Measurements from ENCODE around the gene MAML3. TPM values are rescaled to one million over a fixed set of nuclear protein-coding genes. Genes with fewer than 3 reads are reported as not detected.
"Not testable (repeated sequence)": the region's sequence is repeated elsewhere in the genome, so short reads cannot be mapped to it uniquely, and the experiment has no call there.

MAML3 gene
- total RNA-seq, 1 donor from 2014 or later: 9.5 TPM

DNA sequence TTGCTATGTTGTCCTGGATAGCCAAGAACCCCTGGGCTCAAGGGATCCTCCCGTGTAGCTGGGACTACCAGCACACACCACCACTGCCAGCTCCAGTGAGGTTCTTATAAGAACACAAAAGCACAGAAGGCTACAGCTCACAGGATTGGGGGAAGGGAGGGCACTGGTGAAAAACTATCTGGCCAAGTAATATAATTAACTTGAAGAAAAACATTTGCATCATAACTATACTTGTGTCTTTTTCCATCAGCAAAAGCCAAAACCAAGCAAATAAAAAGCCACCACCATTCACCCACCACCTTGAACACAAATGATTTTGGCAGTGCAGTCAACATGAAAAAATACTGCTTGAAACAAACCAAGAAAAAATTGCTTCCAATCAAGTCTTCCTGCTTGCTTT, 188.2 kb downstream of the MAML3 start:
- no peak for DNase-seq (ENCODE audit: low read depth, low spot score)

DNA sequence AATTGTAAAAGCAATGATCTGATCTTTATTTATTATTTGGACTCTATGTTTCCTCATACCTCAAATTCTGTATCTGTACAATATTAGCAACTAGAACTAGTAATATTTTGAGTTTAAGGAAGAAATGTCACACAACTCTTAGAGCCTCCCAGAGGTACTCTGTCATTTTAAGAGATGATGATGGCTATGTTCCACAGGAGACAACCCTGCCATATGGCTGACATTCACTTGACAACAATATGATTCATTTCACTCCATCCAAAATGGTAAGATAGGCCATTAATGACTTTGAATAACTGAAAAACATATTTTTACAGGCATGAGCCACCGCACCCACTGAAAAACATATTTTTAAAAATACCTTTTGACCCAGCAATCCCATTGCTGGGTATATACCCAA, 190.3 kb downstream of the MAML3 start:
- no peak for DNase-seq (ENCODE audit: low read depth, low spot score)

DNA sequence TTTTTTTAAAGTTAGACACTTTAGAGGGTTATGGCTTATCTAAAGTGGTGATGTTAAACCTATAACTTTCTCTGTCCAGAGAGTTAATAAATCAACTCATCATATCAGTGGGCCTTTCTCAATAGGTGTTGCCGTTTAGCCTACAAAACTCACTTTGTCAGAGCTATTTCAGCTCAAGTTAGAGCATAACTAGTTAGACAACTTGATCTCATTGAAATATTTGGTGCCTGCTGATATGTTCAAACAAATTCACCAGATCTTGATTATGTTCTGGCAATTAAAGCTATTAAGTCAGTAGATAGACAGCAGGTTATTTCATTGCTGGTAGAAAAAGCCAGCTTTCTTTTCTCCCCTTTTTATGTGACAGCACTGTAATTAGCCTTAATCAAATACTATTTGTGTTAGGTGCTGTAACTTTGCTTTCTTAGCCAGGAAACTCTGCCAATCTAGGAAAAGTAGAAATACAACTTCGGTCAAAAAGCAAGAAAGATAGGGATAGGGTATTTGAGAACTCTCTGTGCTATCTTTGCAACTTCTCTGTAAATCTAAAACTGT, 191.8 kb downstream of the MAML3 start:
- DNase-seq (ENCODE audit: low read depth, low spot score): no peak

DNA sequence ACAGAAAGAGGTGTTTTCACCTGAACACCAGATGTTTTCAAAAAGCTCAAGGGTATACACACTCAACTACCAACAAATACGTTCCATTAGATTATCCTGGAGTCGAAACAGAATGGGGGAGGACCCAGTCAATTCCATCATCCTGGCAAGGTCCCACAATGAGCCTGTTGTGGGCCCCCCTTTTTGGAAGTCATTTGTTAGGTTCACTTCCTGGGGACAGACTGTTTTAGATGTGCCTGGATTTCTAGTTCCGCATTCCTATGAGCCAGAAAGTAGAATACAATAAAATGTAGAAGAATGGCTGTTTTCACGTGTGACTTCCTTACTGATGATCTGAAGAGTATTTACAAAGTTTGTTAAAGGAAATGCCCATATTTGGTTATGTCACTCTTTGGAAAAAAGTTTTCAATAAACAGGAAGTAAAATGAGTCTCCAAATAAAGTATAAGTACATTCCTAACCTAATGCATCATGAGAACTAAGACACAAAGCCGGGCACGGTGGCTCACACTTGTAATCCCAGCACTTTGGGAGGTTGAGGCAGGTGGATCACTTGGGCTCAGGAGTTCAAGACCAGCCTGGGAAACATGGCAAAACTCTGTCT, 192.5 kb downstream of the MAML3 start:
- no peak for DNase-seq (ENCODE audit: low read depth, low spot score)

DNA sequence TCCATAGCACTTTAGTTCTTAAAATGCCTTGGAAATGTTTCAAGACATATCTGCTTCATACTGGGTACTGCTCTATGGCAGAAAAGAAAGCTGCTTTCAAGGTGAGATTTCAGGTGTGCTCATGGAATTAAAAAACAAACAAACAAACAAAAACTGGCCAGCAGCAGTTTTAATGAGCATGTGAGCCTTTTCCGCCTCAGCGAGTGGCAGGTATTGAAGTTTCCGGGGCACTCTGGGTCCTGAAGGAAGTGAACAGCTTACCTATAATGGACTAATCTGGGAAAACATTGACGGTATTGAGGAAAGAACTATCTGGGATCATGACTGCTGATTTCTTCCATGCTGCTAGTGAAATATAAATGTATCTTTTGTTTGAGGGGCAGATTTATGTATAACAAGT, 194.6 kb downstream of the MAML3 start:
- DNase-seq (ENCODE audit: low read depth, low spot score): no peak

DNA sequence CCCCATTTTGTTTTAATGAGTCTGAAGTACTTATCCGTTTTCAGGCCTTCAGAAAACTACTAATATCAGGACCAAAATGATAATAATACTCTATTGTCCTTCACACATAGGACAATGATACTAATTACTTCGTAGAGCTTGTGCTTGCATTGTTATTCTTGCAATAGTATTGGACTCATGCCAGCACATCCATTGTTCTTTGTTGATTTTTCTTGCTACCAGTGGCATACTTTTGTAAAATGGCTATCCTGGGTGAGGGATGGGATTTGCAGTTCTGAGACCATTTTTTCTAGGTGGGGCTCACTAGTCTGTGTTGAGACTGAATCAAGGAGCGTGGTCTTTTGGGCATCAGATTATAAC, 195.3 kb downstream of the MAML3 start:
- DNase-seq (ENCODE audit: low read depth, low spot score): peak; percentile 48

DNA sequence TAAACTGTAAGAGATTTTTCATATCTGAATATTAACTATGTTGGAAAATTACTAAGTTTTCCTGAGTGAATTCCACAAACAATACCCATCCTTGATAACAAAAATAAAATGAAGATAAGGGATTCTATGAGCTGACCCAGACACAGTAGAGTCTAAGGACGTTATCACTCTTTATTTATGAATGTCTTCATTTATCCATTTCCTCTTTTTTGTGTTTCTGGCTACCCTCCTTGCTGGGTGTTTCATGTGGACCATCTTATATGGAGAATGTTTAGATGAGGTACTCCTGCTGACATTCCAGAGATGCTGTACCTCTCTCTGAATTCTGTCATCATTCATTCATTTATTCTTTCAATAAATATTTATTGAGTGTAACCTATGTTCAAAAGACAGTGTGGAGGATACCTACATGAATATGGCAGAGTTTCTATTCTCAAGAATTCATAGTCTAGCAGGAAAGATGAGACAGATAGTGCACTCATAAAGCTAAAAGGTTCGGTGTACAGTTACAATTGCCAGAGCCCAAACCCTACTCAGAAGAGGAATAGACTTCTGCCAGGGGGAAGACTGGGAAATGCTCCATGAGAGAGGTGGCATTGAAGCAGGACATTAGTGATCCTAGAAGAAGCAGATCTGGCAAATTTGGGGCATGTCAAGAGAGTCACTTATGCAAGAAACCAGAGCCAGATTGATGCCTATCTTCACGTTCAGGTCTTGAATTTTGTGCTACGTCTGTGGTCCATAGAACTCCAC, 195.8 kb downstream of the MAML3 start:
- DNase-seq (ENCODE audit: low read depth, low spot score): no peak

DNA sequence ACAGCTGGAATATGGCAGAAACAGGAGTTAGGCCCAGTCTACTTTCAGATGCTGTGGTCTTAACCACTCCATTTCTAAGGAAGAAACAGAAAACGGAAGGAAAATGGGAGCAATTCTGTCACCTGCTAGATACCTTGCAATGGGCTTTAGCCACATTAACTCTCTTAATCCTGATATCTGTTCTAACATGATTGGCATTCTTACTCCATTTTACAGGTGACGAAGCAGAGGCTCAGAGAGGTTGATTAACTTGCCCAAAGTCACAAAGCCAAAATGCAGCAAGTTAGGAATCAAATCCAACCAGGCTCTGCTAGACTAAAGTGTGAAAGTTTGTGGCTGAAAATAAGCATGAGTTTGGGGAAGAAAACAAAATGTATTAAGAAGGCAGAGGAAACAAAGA, 196.9 kb downstream of the MAML3 start:
- no peak for DNase-seq (ENCODE audit: low read depth, low spot score)

DNA sequence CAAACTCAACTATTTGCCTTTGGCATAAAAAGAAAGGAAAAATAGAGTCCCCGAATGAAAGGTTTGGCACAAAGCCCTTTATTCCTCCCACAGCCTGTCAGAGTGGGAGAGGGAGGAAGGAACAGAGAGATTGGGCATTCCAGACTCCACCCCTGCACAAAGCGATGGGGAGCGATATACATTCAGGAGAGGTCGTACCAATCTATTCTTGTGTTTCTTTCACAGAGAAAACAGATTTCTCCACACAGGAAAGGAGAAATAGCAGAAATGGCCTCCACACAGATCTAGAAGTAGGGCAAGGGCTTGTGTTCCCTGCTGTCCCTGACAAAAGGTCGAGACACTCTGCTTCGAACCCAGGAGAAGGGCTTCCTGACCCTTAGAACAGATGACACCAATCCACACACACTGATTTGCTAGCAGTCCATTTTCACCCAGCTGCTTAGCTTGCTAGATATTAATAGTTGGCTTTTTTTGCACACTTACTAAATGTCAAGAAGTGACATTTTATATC, 197.4 kb downstream of the MAML3 start:
- no peak for DNase-seq (ENCODE audit: low read depth, low spot score)

DNA sequence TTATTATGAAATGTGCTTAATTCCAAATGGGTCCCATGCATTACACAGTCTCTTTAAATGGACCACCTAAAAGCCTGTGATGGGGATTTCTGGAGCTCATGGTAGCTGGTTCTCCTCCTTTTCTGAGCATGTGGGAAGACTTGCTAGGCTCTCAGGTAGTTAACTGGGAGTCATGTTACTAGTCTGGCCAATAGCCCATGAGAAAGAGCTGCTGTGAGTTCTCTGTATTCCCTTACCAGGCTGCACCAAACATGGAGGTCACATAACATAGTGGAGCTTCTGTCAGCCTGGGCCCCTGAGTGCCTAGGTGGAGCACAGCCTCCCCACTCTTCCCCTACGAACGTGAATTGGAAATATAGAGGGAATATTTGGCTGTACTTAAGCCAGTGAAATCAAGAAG, 198.4 kb downstream of the MAML3 start:
- DNase-seq (ENCODE audit: low read depth, low spot score): no peak

DNA sequence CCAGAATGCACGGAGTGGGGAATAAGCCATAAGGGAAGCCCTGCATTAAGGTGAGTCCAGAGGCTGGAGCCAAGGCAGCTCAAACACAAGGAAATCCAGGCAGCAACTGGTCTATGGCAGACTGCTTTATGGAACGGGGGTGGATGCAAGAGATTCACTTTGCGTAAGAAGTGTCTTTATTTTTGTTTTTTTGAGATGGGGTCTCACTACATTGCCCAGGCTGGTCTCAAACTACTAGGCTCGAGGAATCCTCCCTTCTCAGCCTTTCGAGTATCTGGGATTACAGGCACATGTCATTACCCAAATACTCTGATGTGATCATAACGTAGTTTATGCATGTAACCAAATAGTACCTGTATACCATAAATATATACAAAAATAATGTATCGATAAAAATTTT, 199.5 kb downstream of the MAML3 start:
- no peak for DNase-seq (ENCODE audit: low read depth, low spot score)

DNA sequence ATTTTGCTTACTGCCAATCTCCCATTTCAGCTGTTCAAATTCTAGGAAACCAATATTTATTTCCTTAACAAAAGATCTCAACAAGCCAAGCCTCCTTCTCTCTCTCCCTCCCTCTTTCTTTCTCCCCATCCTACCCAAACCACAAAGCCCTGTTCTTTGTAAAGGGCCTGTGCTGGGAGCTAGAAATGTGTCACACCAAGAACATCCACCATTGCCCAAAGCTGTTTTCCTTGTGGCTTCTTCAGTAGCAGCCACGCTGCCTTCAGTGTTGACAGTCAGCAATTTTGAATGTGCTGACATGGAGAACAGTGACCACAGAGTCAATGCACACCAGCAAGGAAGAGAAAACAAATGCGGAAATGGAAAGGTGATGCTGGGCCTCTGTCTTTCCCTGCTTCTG, 203.0 kb downstream of the MAML3 start:
- no peak for DNase-seq (ENCODE audit: low read depth, low spot score)

DNA sequence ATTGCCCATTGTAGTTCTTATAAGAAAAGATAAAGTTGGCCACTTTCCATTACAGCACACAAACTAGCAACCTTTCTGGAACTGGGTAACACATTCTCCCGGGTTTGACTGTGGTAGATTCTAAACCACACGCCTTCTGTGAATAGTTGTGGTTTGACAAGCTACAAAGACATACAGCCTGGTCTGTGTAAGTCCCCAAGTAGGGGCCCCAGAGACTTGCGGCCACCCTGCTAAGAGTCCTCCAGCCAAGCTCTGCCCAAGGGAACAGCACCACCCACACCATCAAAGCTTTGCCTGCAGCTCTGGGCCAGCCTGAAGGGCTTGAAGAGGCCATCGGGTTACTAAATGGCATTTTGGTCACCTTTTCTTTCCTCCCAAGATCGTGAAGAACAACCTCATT, 203.4 kb downstream of the MAML3 start:
- DNase-seq (ENCODE audit: low read depth, low spot score): no peak

DNA sequence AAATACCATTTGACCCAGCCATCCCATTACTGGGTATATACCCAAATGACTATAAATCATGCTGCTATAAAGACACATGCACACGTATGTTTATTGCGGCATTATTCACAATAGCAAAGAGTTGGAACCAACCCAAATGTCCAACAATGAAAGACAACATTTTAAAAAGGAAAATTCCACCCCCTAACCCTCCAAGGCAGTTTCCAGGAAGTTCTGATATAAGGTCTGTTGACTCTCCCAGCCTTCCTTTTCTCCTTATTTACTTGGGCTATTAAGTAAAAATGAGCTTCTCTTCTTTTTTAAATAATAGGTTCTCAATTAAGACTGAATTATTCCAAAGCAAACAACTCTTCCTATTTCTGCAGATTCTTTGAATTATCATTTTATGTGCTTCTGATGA, 209.1 kb downstream of the MAML3 start:
- not testable (repeated sequence) for DNase-seq (ENCODE audit: low read depth, low spot score)

DNA sequence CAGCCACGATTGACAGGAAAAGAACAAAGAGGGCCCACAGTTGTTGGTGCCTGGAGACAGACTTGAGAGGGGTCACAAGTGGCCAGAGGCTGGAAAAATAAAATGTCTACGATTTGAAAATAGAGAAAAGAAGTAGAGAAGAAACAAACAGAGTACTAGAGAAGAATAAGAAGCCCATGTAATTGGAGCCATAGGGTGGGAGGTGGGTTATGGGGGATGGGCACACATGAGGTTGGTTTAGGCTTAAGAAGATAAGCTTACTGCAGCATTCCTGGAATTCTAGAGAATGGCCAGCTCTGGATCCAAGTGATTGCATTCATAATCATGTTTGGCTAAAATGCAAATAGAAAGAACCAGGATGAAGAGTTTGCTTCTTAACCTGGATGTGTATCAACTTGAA, 210.7 kb downstream of the MAML3 start:
- DNase-seq (ENCODE audit: low read depth, low spot score): no peak

DNA sequence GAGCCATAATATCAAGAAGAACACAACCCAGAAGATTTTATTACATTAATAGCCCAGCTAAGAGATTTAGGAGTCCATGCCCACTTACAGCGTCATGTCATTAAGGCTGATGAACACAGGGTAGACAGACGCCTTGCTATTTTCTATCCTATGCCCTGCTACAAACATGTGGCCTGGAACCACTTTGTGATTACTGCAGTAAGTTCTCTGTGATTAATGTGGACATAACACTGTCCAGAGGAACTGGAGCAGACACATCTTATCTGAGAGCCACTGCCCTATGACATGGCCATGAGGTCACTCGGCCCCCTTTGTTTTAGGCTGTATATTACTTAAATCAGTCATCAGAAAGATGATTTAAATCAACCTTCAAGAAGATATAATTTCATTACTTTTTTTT, 211.7 kb downstream of the MAML3 start:
- DNase-seq (ENCODE audit: low read depth, low spot score): no peak

DNA sequence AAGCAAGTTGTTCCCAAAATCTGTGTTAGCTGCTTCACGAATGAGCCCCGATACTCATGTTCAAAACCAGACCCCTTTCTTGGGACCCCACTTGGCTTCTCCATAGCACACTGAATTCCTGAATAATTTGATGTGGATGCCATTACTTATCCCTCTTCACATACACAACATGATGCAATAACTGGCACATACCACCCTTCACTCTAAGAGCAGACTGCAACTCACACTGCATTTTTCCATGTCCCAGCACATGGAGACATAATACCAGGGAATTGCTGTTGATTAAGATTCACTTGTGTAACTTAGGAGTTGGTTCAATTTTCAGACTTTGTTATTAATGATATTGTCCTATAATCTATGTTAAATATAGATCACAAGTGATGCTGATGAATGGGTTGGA, 213.4 kb downstream of the MAML3 start:
- no peak for DNase-seq (ENCODE audit: low read depth, low spot score)

DNA sequence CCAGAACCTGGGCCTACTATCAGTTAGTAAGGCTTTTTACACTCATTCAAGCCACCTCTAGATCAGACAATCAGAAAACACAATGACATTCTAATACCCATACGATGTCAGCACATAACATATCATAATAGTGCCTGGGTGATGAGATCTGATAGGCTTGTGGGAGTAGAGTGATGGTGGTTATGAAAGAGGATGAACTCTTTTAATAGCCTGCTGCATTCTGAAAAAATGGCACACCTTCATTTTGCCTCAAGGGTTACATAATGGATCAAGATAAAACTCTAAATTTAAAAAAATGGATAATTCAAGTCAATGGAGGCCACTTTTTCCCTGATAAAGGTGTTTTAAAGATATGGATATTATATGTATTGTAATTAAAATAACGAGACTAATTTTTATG, 215.6 kb downstream of the MAML3 start:
- DNase-seq (ENCODE audit: low read depth, low spot score): no peak

DNA sequence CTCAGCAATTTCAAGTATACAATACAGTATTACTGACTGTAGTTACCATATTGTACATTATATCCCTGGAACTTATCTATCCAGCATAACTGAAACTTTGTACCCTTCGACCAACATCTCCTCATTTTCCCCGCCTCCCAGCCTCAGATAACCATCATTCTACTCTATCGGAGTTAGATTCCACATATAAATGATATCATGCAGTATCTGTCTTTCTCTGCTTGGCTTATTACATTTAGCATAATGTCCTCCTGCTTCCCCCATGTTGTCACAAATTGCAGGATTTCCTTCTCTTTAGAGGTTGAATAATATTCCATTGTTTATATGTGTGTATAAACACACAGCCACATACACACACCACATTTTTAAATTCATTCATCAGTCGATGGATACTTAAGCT, 218.1 kb downstream of the MAML3 start:
- DNase-seq (ENCODE audit: low read depth, low spot score): no peak

DNA sequence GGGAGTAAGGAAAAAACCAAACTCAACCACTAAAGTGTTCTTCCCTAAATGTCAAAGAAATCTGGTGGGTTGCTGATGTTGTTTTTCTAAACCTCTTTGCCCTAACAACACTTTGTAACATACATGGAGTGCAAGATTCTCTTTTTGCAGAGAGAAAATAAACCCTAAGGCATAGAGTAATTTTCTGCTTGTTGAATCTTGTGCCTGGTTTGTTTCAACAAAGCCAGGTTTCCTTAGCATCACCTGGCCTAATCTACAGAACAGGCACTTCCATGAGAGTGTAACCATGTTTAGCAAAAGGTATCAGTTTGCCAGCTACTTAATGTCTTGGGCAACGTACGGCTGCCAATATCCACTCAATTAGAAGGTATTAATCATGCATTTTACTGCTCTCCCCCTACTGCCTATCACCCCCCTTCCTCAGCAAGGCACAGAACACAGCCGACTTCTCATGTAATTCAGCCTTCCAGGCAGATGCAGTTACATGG, 219.2 kb downstream of the MAML3 start:
- no peak for DNase-seq (ENCODE audit: low read depth, low spot score)

DNA sequence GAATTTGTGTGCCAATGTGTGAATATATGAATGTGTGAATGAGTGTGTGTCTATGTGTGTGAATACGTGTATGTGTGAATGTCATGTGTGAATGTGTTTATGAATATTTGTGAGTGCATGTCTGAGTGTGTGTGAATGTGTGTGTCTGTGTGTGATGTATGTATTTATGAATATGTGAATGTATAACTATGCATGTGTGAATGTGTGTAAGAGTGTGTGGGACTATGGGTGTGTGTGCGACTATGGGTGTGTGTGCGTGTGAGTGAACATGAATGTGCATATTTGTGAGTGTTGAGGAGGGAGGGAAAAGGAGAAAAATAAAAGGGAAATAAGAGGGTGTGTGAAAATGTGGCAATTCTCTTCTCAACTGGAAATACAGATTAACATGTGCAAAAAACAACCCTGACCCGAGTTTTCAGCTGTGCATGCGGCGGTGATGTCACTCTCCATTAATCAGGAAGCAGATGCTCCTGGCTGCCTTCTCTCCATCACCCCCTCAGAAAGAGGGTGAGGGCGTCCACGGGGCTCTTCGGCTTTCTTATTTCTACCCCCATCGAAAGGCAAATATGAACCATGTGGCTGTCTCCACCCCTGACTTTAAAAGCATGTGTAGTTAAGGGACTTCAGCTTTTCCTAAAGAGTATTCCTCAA, 219.8 kb downstream of the MAML3 start:
- DNase-seq (ENCODE audit: low read depth, low spot score): no peak

DNA sequence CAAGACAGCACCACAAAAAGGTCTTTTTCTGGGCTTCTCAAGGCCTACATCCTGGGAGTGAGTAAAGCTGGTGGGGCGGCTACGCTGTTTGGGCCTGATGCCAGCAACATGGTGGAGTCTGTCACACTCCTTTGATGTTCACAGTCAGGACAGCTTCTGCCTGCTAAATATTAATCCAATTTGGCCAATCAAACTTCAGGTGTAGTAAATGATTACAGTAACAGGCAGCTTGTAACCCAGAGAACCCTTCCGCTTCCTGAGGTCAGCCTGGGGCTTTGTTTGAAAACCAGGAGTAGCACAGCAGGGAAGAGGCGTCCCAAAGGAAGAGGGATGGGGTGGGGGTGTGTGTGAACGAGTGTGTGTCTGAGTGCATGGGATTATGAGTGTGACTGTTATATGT, 220.4 kb downstream of the MAML3 start:
- DNase-seq (ENCODE audit: low read depth, low spot score): no peak

All from pulmonary artery endothelial cell (primary cell).